RWPE1 (cell line): ENCODE measurements around the gene BEST1.

Experiments
- CTCF ChIA-PET: fragments of 350-600 bp; sonication (Branson Sonifier 250); formaldehyde crosslinking; extraction: SDS; loops from one replicate; lab custom pipeline; 2021; lab: Yijun Ruan, JAX
- POLR2A ChIA-PET: fragments of 400-600 bp; formaldehyde crosslinking; extraction: SDS; loops from one replicate; lab custom pipeline; 2020; ENCODE audit warnings: antibody characterized with exemption; ENCODE audit not compliant: low non-redundant PET; lab: Yijun Ruan, JAX
- DNase-seq: peaks from one replicate; pipeline ENCODE4 v3.0.0; 2012; ENCODE audit warnings: low spot score
- H3K27ac ChIP-seq: fragments of 450-650 bp; 2 replicates; pipeline ENCODE4 v1.5.1; 2017
- CTCF ChIP-seq: fragments of 450-650 bp; conservative IDR thresholded peaks from 2 replicates; pipeline ENCODE4 v1.5.1; 2017; ENCODE audit warnings: low read depth, mild to moderate bottlenecking

Gene BEST1

GRCh38 chr11:61956191-61957020 lies 6.3 kb downstream of the BEST1 start:
- no peak overlapping the region; the same call in 1 of the 2 replicates for H3K27ac ChIP-seq
- DNase-seq = no peak
- TF ChIP-seq CTCF = no peak
- CTCF ChIA-PET = no interaction called here
- POLR2A ChIA-PET = no interaction called here

GRCh38 chr11:61957021-61957770 lies 7.0 kb downstream of the BEST1 start:
- DNase-seq = no peak
- POLR2A ChIA-PET = no interaction called here
- no peak overlapping the region; the same call in 1 of the 2 replicates for H3K27ac ChIP-seq
- TF ChIP-seq CTCF = no peak
- CTCF ChIA-PET = interaction anchor here (0.5 to 0.7 kb wide), 3 partner anchors 61 to 105 kb away, joined by 3 read pairs; no protein-coding TSS in a partner anchor

GRCh38 chr11:61958590-61958989 lies 8.4 kb downstream of the BEST1 start:
- no peak for DNase-seq
- H3K27ac ChIP-seq = peak overlapping the region; percentile 54
- ChIA-PET POLR2A (interaction anchor here (1.0 kb wide), 1 partner anchor 9 kb away, joined by 4 read pairs; no protein-coding TSS in a partner anchor), CTCF (interaction anchor here (0.7 kb wide), 1 partner anchor 71 kb away, joined by 3 read pairs; no protein-coding TSS in a partner anchor)
- TF ChIP-seq CTCF = no peak

- peak overlapping the region; percentile 54 for H3K27ac ChIP-seq
- POLR2A ChIA-PET = interaction anchor here (1.0 kb wide), 1 partner anchor 9 kb away, joined by 4 read pairs; no protein-coding TSS in a partner anchor
- CTCF ChIA-PET = interaction anchor here (0.7 kb wide), 1 partner anchor 71 kb away, joined by 3 read pairs; no protein-coding TSS in a partner anchor
- peak; percentile 54 for DNase-seq
- no peak for TF ChIP-seq CTCF
Observed at GRCh38 chr11:61959114-61959513, 9.0 kb downstream of the BEST1 start.

- no peak for DNase-seq
- ChIA-PET POLR2A (interaction anchor here (1.0 kb wide), 1 partner anchor 8 kb away, joined by 4 read pairs; no protein-coding TSS in a partner anchor), CTCF (interaction anchor here (1.8 kb wide), 1 partner anchor 122 kb away, joined by 7 read pairs; no protein-coding TSS in a partner anchor)
- no peak for TF ChIP-seq CTCF
- peak overlapping the region; percentile 54; the same call in 1 of the 2 replicates for H3K27ac ChIP-seq
Observed at GRCh38 chr11:61959678-61960077, 9.5 kb downstream of the BEST1 start.

- H3K27ac ChIP-seq = peak overlapping the region; percentile 69
- ChIA-PET POLR2A (no interaction called here), CTCF (interaction anchor here (1.8 kb wide), 1 partner anchor 121 kb away, joined by 7 read pairs; no protein-coding TSS in a partner anchor)
- TF ChIP-seq CTCF = no peak
- no peak for DNase-seq
Observed at GRCh38 chr11:61960532-61960931, 10.4 kb downstream of the BEST1 start.
